GM19240 (cell line): ENCODE data around the gene PRR12.

Experiments used
- DNase-seq: peaks from one replicate; pipeline ENCODE4 v3.0.0; 2011; ENCODE audit warnings: low spot score; ENCODE audit not compliant: insufficient read length

The PRR12 gene

GRCh38 chr19:49560358-49560900, 30.6 kb upstream of the PRR12 start:
- DNase-seq, result no peak

GRCh38 chr19:49564616-49565045, 26.4 kb upstream of the PRR12 start:
- no peak for DNase-seq

- DNase-seq, result no peak
These were observed 25.7 kb upstream of the PRR12 start for GRCh38 chr19:49565261-49565660.

GRCh38 chr19:49566302-49566701, 24.7 kb upstream of the PRR12 start:
- DNase-seq, result no peak

GRCh38 chr19:49567861-49568441, 23.0 kb upstream of the PRR12 start:
- DNase-seq, result no peak

- peak; percentile 80 for DNase-seq
These were observed 20.7 kb upstream of the PRR12 start for GRCh38 chr19:49570138-49570856.

- no peak for DNase-seq
These were observed 19.8 kb upstream of the PRR12 start for GRCh38 chr19:49570997-49571676.

GRCh38 chr19:49573009-49573408, 18.0 kb upstream of the PRR12 start:
- no peak for DNase-seq

GRCh38 chr19:49573425-49573824, 17.6 kb upstream of the PRR12 start:
- DNase-seq, result no peak

GRCh38 chr19:49574206-49574755, 16.7 kb upstream of the PRR12 start:
- DNase-seq, result no peak

GRCh38 chr19:49579193-49579592, 11.8 kb upstream of the PRR12 start:
- DNase-seq, result no peak

GRCh38 chr19:49579947-49580263, 11.1 kb upstream of the PRR12 start:
- DNase-seq, result no peak

GRCh38 chr19:49580264-49581006, 10.5 kb upstream of the PRR12 start, which contains the start of gene NOSIP:
TSS of gene NOSIP (minus strand) at chr19:49580556. CDS start at chr19:49560691, 19,865 bp downstream.
- peak; percentile 91 for DNase-seq

GRCh38 chr19:49581007-49581508, 9.9 kb upstream of the PRR12 start, which contains the start of gene PRRG2:
TSS of gene PRRG2 (plus strand) at chr19:49581316. CDS start at chr19:49583220, 1,904 bp downstream.
- no peak for DNase-seq

- no peak for DNase-seq
These were observed 7.7 kb upstream of the PRR12 start for GRCh38 chr19:49583239-49583638.

GRCh38 chr19:49585023-49585422, 6.0 kb upstream of the PRR12 start:
- DNase-seq, result no peak

GRCh38 chr19:49587227-49587626, 3.8 kb upstream of the PRR12 start:
- no peak for DNase-seq

- no peak for DNase-seq
These were observed 2.4 kb upstream of the PRR12 start for GRCh38 chr19:49588365-49589122.

GRCh38 chr19:49589502-49589905, 1.5 kb upstream of the PRR12 start:
- DNase-seq, result no peak
